Ureter (tissue), 1 donor: ENCODE data around the gene MEGF8. TPM values are rescaled to one million over a fixed set of nuclear protein-coding genes. Genes with fewer than 3 reads are reported as not detected.

Experiments used
- DNase-seq: peaks from one replicate; pipeline ENCODE4 v3.0.0-alpha.2; 2020; ENCODE audit warnings: low spot score
- total RNA-seq: library from RNA; stranded (reverse); gene quantifications from one replicate; pipeline ENCODE4 v1.2.4, GENCODE V29; 2023
- donor health status: DM: yes; HTN: yes; CAD: no.

MEGF8 gene, protein sequence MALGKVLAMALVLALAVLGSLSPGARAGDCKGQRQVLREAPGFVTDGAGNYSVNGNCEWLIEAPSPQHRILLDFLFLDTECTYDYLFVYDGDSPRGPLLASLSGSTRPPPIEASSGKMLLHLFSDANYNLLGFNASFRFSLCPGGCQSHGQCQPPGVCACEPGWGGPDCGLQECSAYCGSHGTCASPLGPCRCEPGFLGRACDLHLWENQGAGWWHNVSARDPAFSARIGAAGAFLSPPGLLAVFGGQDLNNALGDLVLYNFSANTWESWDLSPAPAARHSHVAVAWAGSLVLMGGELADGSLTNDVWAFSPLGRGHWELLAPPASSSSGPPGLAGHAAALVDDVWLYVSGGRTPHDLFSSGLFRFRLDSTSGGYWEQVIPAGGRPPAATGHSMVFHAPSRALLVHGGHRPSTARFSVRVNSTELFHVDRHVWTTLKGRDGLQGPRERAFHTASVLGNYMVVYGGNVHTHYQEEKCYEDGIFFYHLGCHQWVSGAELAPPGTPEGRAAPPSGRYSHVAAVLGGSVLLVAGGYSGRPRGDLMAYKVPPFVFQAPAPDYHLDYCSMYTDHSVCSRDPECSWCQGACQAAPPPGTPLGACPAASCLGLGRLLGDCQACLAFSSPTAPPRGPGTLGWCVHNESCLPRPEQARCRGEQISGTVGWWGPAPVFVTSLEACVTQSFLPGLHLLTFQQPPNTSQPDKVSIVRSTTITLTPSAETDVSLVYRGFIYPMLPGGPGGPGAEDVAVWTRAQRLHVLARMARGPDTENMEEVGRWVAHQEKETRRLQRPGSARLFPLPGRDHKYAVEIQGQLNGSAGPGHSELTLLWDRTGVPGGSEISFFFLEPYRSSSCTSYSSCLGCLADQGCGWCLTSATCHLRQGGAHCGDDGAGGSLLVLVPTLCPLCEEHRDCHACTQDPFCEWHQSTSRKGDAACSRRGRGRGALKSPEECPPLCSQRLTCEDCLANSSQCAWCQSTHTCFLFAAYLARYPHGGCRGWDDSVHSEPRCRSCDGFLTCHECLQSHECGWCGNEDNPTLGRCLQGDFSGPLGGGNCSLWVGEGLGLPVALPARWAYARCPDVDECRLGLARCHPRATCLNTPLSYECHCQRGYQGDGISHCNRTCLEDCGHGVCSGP (N-terminal part only)
- 22.0 TPM for total RNA-seq

- DNase-seq: peak; percentile 98
Observed at GRCh38 chr19:42325308-42325895, at the start of gene MEGF8. Gene MEGF8, plus strand, starts transcription at chr19:42325635. Its CDS starts 609 bp downstream, at chr19:42326244.

DNA sequence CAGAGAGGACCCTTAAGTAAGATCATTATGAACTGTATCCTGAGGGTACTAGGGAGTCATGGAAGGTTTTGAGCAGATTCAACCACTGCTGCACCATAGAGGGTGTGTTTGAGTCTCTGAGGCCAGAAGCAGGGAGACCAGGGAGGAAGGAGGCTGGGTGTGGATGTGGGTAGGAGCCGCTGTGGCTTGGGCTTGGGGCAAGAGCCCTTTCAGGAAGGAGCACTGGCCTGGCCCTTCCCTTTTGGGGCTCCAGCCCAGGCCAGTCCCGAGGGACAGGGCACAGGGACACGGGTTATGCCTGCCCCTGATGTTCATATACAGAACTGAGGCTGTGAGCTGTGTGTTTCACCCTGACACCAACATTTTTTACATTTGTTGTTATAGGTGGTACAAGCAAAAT lies 49.2 kb upstream of the MEGF8 start:
- no peak for DNase-seq

- no peak for DNase-seq
Observed at GRCh38 chr19:42276821-42277220, 48.6 kb upstream of the MEGF8 start.

- DNase-seq: peak; percentile 52
Observed at GRCh38 chr19:42277821-42278451, 47.5 kb upstream of the MEGF8 start.

GRCh38 chr19:42278452-42279154 lies 46.8 kb upstream of the MEGF8 start:
- peak; percentile 44 for DNase-seq

DNA sequence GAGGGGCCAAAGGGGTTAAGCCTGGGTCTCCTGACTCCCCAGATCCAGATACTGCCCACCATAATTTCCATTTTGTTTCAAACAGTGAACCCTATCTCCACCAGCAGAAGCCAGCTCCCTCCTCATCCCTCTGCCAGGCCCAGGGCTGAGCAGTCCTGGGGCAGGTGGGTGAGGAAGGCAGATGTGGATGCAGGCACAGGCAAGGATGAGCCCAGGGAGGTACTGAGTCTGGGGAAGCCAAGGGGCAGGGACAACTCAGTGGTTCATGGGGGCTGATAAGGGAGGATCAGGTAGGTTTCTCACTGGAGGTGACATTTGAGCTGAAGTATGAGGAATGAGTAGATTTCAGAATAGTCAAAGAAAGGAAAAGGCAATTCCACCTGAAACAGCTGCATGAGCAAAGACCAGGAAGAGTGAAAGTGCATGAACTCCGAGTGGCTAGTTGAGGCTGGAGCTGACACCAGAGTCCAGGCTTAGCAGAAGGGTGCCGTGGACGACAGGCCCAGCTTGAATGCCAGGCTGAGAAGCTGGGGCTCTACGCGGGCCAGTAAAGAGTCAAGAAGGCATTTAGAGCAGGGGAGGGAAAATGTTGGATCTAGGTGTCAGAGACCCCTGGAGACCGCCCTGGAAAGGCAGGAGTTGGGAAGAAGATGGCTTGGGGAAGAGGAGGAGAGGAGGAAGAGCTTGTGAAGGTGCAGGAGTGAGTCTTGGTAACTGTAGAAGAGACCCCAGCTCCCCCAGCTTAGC lies 46.1 kb upstream of the MEGF8 start:
- peak; percentile 44 for DNase-seq

- peak; percentile 94 for DNase-seq
Observed at GRCh38 chr19:42279902-42280814, 45.3 kb upstream of the MEGF8 start.

GRCh38 chr19:42280815-42281145 lies 44.7 kb upstream of the MEGF8 start:
- no peak for DNase-seq

DNA sequence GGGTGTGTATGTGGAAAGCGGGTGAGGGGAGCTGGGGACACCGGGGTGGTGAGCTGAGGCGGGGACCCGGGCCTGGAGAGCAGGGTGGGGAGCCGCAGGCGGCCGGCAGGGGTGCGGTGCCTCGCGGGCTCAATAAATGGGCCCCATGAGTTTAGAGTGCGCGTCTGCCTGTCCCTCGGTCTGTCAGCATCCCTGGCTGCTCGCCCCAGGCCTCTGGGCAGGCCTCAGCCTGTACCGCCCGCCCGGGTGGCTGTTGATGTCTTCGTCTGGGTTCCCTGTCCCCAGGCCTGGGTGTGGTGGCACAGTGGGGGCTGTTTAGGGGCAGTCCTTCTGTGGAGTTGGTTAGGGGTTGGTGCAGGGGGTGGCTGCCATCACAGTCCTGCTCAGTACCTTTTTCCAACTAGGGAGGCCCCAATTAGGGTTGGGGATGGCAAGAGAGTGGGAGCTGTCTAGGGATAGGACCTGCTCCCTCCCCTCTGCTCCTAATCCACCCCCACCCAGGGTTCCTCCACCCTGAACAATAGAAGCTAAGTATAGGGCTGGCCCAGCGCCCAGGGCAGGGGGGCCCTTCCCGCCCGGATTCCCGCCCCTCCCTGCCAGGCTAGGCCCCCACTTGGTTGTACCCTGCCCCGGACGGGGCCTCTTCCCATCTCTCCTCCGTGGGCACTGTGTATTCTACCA lies 44.1 kb upstream of the MEGF8 start:
- DNase-seq: peak; percentile 84

DNA sequence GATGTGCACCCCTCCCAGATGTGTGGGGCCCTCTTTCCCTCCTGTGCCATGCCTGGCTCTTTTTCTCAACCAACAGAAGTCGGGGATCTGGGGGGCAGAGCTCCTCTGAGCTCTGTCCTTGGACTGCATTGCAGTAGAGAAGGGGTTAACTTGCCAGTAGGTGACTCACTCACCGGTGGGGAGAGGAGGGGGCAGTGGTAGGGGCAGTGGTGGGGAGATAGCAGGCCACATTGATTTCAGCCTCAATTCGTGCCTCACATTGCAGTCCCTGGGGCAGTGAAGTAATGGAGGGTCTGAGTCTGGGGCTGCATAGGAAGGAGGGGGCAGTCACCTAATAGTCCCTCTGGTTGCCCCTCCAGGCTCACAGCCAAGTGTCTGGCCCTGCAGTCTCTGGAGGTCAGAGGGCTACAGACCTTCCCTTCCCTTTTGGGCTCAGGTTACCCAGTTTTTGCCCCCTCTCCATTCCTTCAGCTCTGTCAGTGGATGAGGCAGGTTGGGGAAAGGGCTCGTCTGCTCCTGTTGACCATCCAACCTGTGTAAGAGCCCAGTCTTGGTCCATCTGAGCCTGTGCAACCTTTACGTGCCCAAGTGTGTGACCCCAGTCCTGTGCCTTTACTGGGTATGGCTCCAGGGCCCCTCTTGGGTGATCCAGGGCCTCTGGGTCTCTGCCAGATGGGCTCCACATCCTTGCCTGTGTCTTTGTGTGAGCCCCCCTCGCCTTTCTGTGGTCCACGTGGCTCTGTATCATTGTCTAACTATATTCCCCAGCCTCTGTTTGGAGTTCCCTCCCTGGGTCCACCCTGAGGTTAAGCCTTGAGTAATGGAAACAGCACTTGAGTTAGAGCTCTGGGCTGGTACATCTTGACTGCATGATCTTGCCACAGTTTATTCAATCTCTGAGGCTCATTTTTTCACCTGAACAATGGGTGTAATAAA lies 43.3 kb upstream of the MEGF8 start:
- peak; percentile 49 for DNase-seq

GRCh38 chr19:42282819-42283187 lies 42.6 kb upstream of the MEGF8 start:
- DNase-seq: no peak

- DNase-seq: peak; percentile 96
Observed at GRCh38 chr19:42283188-42284065, 42.0 kb upstream of the MEGF8 start.

DNA sequence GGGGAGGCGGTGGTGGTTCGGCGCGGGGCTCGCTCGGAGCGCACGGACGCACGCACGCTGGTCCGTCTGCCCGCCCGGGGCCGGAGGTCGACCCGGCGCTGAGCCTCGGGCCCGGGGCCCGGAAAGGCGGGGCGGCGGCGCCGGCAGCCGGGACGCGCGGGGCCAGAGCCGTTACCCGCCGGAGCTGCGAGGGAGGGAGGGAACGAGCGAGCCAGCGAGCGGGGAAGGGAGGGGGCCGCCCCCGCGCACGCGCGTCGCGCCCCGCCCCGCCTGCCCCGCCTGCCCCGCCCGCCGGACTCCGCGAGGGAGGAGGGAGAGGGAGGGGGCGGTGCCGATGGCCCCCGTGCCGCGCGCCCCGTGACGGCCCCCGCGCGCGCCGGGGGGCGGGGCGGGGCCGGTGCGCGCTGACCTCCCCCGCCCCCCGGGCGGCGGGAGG lies 41.4 kb upstream of the MEGF8 start:
- DNase-seq: peak; percentile 84

DNA sequence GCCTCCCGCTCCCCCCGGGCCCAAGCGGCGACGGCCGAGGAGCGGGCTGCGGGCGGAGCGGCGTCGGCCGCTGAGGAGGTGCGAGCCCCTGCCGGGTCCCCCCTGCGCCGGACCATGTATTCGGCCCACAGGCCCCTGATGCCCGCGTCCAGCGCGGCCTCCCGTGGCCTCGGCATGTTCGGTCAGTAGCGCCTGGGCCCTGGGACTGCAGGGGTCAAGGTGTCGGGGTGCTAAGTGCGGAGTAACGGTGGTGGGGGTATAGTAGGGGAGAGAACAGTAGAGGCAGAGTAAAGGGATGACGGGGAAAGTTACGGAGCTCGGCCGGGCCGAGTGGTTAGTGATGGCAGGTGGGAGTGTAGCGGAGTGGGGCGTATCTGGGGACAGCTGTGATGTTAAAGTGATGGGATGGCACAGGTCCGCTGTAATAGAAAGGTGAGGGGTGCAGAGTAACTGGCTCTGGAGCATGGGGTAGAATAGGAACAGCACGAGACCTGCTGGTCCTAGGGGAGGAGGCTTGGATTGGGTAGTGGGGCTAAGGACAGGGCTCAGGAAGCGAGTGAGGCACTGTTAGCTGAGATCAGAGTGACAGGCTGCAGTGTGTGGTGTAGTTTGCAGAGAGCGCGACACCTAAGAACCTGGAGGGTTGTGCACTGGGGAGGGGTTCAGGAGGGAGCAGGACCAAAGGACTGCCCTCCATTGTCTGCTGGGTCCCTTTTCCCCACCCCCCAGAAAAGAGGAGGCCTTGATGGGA lies 40.7 kb upstream of the MEGF8 start:
- DNase-seq: peak; percentile 65

GRCh38 chr19:42285541-42285941 lies 39.9 kb upstream of the MEGF8 start:
- peak; percentile 47 for DNase-seq

DNA sequence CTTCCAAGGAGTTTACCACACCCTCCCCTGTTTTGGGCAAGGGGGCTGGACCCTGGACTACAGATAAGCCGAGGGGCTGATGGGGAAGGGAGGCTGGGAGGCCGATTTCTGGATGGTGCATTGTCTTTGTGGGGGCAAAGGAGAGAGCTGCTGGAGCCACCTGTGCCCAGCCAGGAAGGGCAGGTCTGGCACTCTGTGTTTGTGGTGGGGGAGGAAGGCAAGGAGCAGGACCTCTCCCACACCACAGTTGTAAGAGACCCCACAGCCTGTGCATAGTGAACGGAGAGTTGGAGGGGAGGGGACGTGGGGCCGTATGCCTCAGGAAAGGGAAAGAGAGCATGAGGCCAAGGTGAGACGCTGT lies 39.5 kb upstream of the MEGF8 start:
- peak; percentile 48 for DNase-seq
